Measurements from ENCODE around the gene FOXP1.
A peak's percentile ranks its signal among the peaks of the same experiment; 100 is the strongest.

FOXP1 gene

GRCh38 chr3:71311661-71312046, 271.9 kb downstream of the FOXP1 start:
- H3K9me3 Mint-ChIP-seq: no peaks in the 10 kb centered on the region
- H3K4me1 Mint-ChIP-seq (ENCODE audit: low read depth): peaks cover 11% of the 10 kb centered on the region
- H3K27me3 Mint-ChIP-seq (ENCODE audit: low read depth): peaks cover 55% of the 10 kb centered on the region
- H3K27ac Mint-ChIP-seq: no peak overlapping the region
- H3K4me3 Mint-ChIP-seq: no peak overlapping the region
- no peaks in the 10 kb centered on the region for H3K36me3 Mint-ChIP-seq (ENCODE audit: low read depth)

GRCh38 chr3:71310980-71311660, 272.4 kb downstream of the FOXP1 start:
- Mint-ChIP-seq H3K36me3 (ENCODE audit: low read depth) (no peaks in the 10 kb centered on the region), H3K9me3 (no peaks in the 10 kb centered on the region), H3K27ac (no peak overlapping the region), H3K27me3 (ENCODE audit: low read depth) (peaks cover 61% of the 10 kb centered on the region), H3K4me3 (no peak overlapping the region), H3K4me1 (ENCODE audit: low read depth) (peaks cover 11% of the 10 kb centered on the region)

GRCh38 chr3:71310359-71310979, 273.1 kb downstream of the FOXP1 start:
- H3K9me3 Mint-ChIP-seq: no peaks in the 10 kb centered on the region
- H3K27ac Mint-ChIP-seq: no peak overlapping the region
- H3K4me3 Mint-ChIP-seq: no peak overlapping the region
- H3K36me3 Mint-ChIP-seq (ENCODE audit: low read depth): no peaks in the 10 kb centered on the region
- H3K27me3 Mint-ChIP-seq (ENCODE audit: low read depth): peaks cover 64% of the 10 kb centered on the region
- H3K4me1 Mint-ChIP-seq (ENCODE audit: low read depth): peaks cover 15% of the 10 kb centered on the region

GRCh38 chr3:71309886-71310285, 273.6 kb downstream of the FOXP1 start:
- Mint-ChIP-seq H3K4me3 (no peak overlapping the region), H3K27me3 (ENCODE audit: low read depth) (peaks cover 65% of the 10 kb centered on the region), H3K9me3 (no peaks in the 10 kb centered on the region), H3K36me3 (ENCODE audit: low read depth) (no peaks in the 10 kb centered on the region), H3K27ac (no peak overlapping the region), H3K4me1 (ENCODE audit: low read depth) (peaks cover 21% of the 10 kb centered on the region)

GRCh38 chr3:71309342-71309741, 274.2 kb downstream of the FOXP1 start:
- Mint-ChIP-seq H3K9me3 (no peaks in the 10 kb centered on the region), H3K27me3 (ENCODE audit: low read depth) (peaks cover 67% of the 10 kb centered on the region), H3K4me3 (no peak overlapping the region), H3K4me1 (ENCODE audit: low read depth) (peaks cover 24% of the 10 kb centered on the region), H3K27ac (no peak overlapping the region), H3K36me3 (ENCODE audit: low read depth) (no peaks in the 10 kb centered on the region)

GRCh38 chr3:71308836-71309235, 274.7 kb downstream of the FOXP1 start:
- no peaks in the 10 kb centered on the region for H3K9me3 Mint-ChIP-seq
- H3K36me3 Mint-ChIP-seq (ENCODE audit: low read depth): no peaks in the 10 kb centered on the region
- no peak overlapping the region for H3K27ac Mint-ChIP-seq
- H3K4me1 Mint-ChIP-seq (ENCODE audit: low read depth): peaks cover 27% of the 10 kb centered on the region
- H3K4me3 Mint-ChIP-seq: no peak overlapping the region
- peaks cover 72% of the 10 kb centered on the region for H3K27me3 Mint-ChIP-seq (ENCODE audit: low read depth)

GRCh38 chr3:71307991-71308697, 275.4 kb downstream of the FOXP1 start:
- H3K27ac Mint-ChIP-seq: no peak overlapping the region
- H3K27me3 Mint-ChIP-seq (ENCODE audit: low read depth): peaks cover 79% of the 10 kb centered on the region
- H3K36me3 Mint-ChIP-seq (ENCODE audit: low read depth): no peaks in the 10 kb centered on the region
- no peak overlapping the region for H3K4me3 Mint-ChIP-seq
- H3K9me3 Mint-ChIP-seq: no peaks in the 10 kb centered on the region
- peaks cover 28% of the 10 kb centered on the region for H3K4me1 Mint-ChIP-seq (ENCODE audit: low read depth)

GRCh38 chr3:71305231-71306206, 278.0 kb downstream of the FOXP1 start:
- no peak overlapping the region for H3K27ac Mint-ChIP-seq
- H3K4me1 Mint-ChIP-seq (ENCODE audit: low read depth): peaks cover 41% of the 10 kb centered on the region
- no peaks in the 10 kb centered on the region for H3K9me3 Mint-ChIP-seq
- H3K36me3 Mint-ChIP-seq (ENCODE audit: low read depth): no peaks in the 10 kb centered on the region
- peaks cover 93% of the 10 kb centered on the region for H3K27me3 Mint-ChIP-seq (ENCODE audit: low read depth)
- H3K4me3 Mint-ChIP-seq: peak overlapping the region; percentile 76

- peak overlapping the region; percentile 76 for H3K4me3 Mint-ChIP-seq
- peaks cover 48% of the 10 kb centered on the region for H3K4me1 Mint-ChIP-seq (ENCODE audit: low read depth)
- H3K27me3 Mint-ChIP-seq (ENCODE audit: low read depth): peaks cover 94% of the 10 kb centered on the region
- H3K36me3 Mint-ChIP-seq (ENCODE audit: low read depth): no peaks in the 10 kb centered on the region
- no peaks in the 10 kb centered on the region for H3K9me3 Mint-ChIP-seq
- H3K27ac Mint-ChIP-seq: no peak overlapping the region
These were observed 278.8 kb downstream of the FOXP1 start for GRCh38 chr3:71304684-71305083.

GRCh38 chr3:71304247-71304646, 279.3 kb downstream of the FOXP1 start:
- Mint-ChIP-seq H3K27me3 (ENCODE audit: low read depth) (peaks cover 92% of the 10 kb centered on the region), H3K4me3 (peak overlapping the region; percentile 15), H3K9me3 (no peaks in the 10 kb centered on the region), H3K27ac (no peak overlapping the region), H3K4me1 (ENCODE audit: low read depth) (peaks cover 47% of the 10 kb centered on the region), H3K36me3 (ENCODE audit: low read depth) (no peaks in the 10 kb centered on the region)

- Mint-ChIP-seq H3K27me3 (ENCODE audit: low read depth) (peaks cover 92% of the 10 kb centered on the region), H3K36me3 (ENCODE audit: low read depth) (no peaks in the 10 kb centered on the region), H3K9me3 (no peaks in the 10 kb centered on the region), H3K4me1 (ENCODE audit: low read depth) (peaks cover 47% of the 10 kb centered on the region), H3K27ac (no peak overlapping the region), H3K4me3 (peak overlapping the region; percentile 15)
These were observed 279.8 kb downstream of the FOXP1 start for GRCh38 chr3:71303627-71304200.

- Mint-ChIP-seq H3K4me1 (ENCODE audit: low read depth) (peaks cover 39% of the 10 kb centered on the region), H3K9me3 (no peaks in the 10 kb centered on the region), H3K27me3 (ENCODE audit: low read depth) (peaks cover 93% of the 10 kb centered on the region), H3K36me3 (ENCODE audit: low read depth) (no peaks in the 10 kb centered on the region), H3K4me3 (no peak overlapping the region), H3K27ac (no peak overlapping the region)
These were observed 280.9 kb downstream of the FOXP1 start for GRCh38 chr3:71302604-71303003.

GRCh38 chr3:71300951-71301393, 282.6 kb downstream of the FOXP1 start:
- Mint-ChIP-seq H3K9me3 (no peaks in the 10 kb centered on the region), H3K4me3 (peak overlapping the region; percentile 22), H3K36me3 (ENCODE audit: low read depth) (no peaks in the 10 kb centered on the region), H3K27me3 (ENCODE audit: low read depth) (peaks cover 93% of the 10 kb centered on the region), H3K4me1 (ENCODE audit: low read depth) (peaks cover 39% of the 10 kb centered on the region), H3K27ac (peak overlapping the region; percentile 15)

GRCh38 chr3:71299160-71299559, 284.4 kb downstream of the FOXP1 start:
- Mint-ChIP-seq H3K36me3 (ENCODE audit: low read depth) (no peaks in the 10 kb centered on the region), H3K4me3 (no peak overlapping the region), H3K9me3 (no peaks in the 10 kb centered on the region), H3K4me1 (ENCODE audit: low read depth) (peaks cover 24% of the 10 kb centered on the region), H3K27ac (no peak overlapping the region), H3K27me3 (ENCODE audit: low read depth) (peaks cover 91% of the 10 kb centered on the region)
